ENCODE results near the gene GADD45GIP1. TPM values are rescaled to one million over a fixed set of nuclear protein-coding genes. Genes with fewer than 3 reads are reported as not detected.
"Not testable (repeated sequence)": the region's sequence is repeated elsewhere in the genome, so short reads cannot be mapped to it uniquely, and the experiment has no call there.

Gene GADD45GIP1
- total and polyA plus RNA-seq, 10 of the 15 experiments (the other 5 are each of a cell fraction or from before 2014, with no cell fraction given), result 5.1 to 136 (median 30.1) TPM

GRCh38 chr19:12918253-12918652 is 38.8 kb downstream of the GADD45GIP1 start:
- Histone ChIP-seq H2AFZ (ENCODE audit: control insufficient read depth, low read depth, low read length) (no peak overlapping the region), H4K20me1 (ENCODE audit: control insufficient read depth, insufficient read depth) (no peaks in the 10 kb centered on the region), H3K27ac (ENCODE audit: control insufficient read depth, insufficient read depth) (no peak overlapping the region), H3K4me1 (ENCODE audit: control insufficient read depth, insufficient read depth, low read length) (peaks cover 10% of the 10 kb centered on the region), H3K9me3 (replicated peaks; ENCODE audit: control insufficient read depth, insufficient read depth, low read length) (no peaks in the 10 kb centered on the region; the same call in 2 of the 3 replicates), H3K27me3 (replicated peaks in 1 of 2; ENCODE audit: control insufficient read depth in 2 of 2, insufficient read depth in 2 of 2, low read length in 1 of 2) (no peaks in the 10 kb centered on the region), H3K9ac (ENCODE audit: control insufficient read depth, insufficient read depth, low read length) (no peak overlapping the region), H3K4me2 (ENCODE audit: control insufficient read depth, insufficient read depth) (no peak overlapping the region), H3K79me2 (ENCODE audit: control insufficient read depth, insufficient read depth, low read length) (no peaks in the 10 kb centered on the region), H3K4me3 (no peak overlapping the region), H3K36me3 (ENCODE audit: control insufficient read depth in 2 of 2, insufficient read depth in 2 of 2, low read length in 1 of 2) (peaks cover 4 to 7% of the 10 kb centered on the region in 2 experiments; a peak in 2 of 4 replicates)
- FAIRE-seq (no peak), ATAC-seq (no peak), DNase-seq (ENCODE audit: low read depth, low spot score) (no peak)
- CTCF ChIA-PET, result interaction anchor here (0.9 to 2.4 kb wide), 2 partner anchors 14 to 47 kb away, joined by 5 to 11 read pairs; no protein-coding TSS in a partner anchor
- TF ChIP-seq HDAC2 (IDR thresholded peaks at IDR 0.05), result no peak
- no peak for TF ChIP-seq CREM (IDR thresholded peaks at IDR 0.05; ENCODE audit: low read depth)
- TF ChIP-seq BRCA1 (IDR thresholded peaks at IDR 0.05; ENCODE audit: low read depth, low read length), result no peak
- TF ChIP-seq ZBTB33 (IDR thresholded peaks at IDR 0.05), result no peak
- TF ChIP-seq PML (IDR thresholded peaks at IDR 0.05; ENCODE audit: low read length), result no peak
- TF ChIP-seq EZH2 (IDR thresholded peaks at IDR 0.05; ENCODE audit: borderline replicate concordance, control insufficient read depth, low read depth, low read length), result no peak
- TF ChIP-seq MEF2A (IDR thresholded peaks at IDR 0.05; ENCODE audit: insufficient read depth, low read depth, low read length), result no peak
- no peak for TF ChIP-seq CHD4 (IDR thresholded peaks at IDR 0.05)
- no peak for TF ChIP-seq SIN3A (IDR thresholded peaks at IDR 0.05; ENCODE audit: low read depth, low read length)
- 90% methylated on average over 14 of the region's 14 CpGs for WGBS (ENCODE audit: insufficient coverage, insufficient replicate concordance, low lambda C conversion rate, missing lambda C conversion rate)
- SMC1A ChIA-PET (ENCODE audit: uncharacterized antibody, unreplicated experiment), result no interaction called here
- RAD21 ChIA-PET (ENCODE audit: unreplicated experiment), result no interaction called here
- no TSS peak for BruUV-seq (replicated peaks)
- POLR2A ChIA-PET, result no interaction called here
- in situ Hi-C loops (cut with MboI) (no loop called here), intact Hi-C loops (cut with micrococcal nuclease; ENCODE audit: unreplicated experiment) (no loop called here)

GRCh38 chr19:12915860-12916259 is 41.2 kb downstream of the GADD45GIP1 start:
- H3K79me2 ChIP-seq (ENCODE audit: control insufficient read depth, insufficient read depth, low read length); DNase-seq (ENCODE audit: low read depth, low spot score); intact Hi-C loops (cut with micrococcal nuclease; ENCODE audit: unreplicated experiment); H4K20me1 ChIP-seq (ENCODE audit: control insufficient read depth, insufficient read depth); H2AFZ ChIP-seq (ENCODE audit: control insufficient read depth, low read depth, low read length); FAIRE-seq; H3K27ac ChIP-seq (ENCODE audit: control insufficient read depth, insufficient read depth); H3K27me3 ChIP-seq (replicated peaks in 1 of 2; ENCODE audit: control insufficient read depth in 2 of 2, insufficient read depth in 2 of 2, low read length in 1 of 2); in situ Hi-C loops (cut with MboI); BruUV-seq (replicated peaks); H3K9me3 ChIP-seq (replicated peaks; ENCODE audit: control insufficient read depth, insufficient read depth, low read length); ATAC-seq; H3K4me3 ChIP-seq; H3K36me3 ChIP-seq (ENCODE audit: control insufficient read depth in 2 of 2, insufficient read depth in 2 of 2, low read length in 1 of 2); H3K4me1 ChIP-seq (ENCODE audit: control insufficient read depth, insufficient read depth, low read length); H3K4me2 ChIP-seq (ENCODE audit: control insufficient read depth, insufficient read depth); H3K9ac ChIP-seq (ENCODE audit: control insufficient read depth, insufficient read depth, low read length): not testable (repeated sequence)
- ChIA-PET SMC1A (ENCODE audit: uncharacterized antibody, unreplicated experiment) (interaction anchor here (1.2 kb wide), 1 partner anchor 8 kb away, joined by 3 read pairs; no protein-coding TSS in a partner anchor), POLR2A (interaction anchor here (0.7 to 2.4 kb wide), 2 partner anchors 18 to 35 kb away, joined by 4 to 8 read pairs; partner anchors contain the start of gene FARSA), RAD21 (ENCODE audit: unreplicated experiment) (interaction anchor here (1.3 kb wide), 1 partner anchor 25 kb away, joined by 3 read pairs; the partner anchor contains the start of gene GCDH), CTCF (interaction anchor here (1.2 to 4.8 kb wide), 4 partner anchors 15 to 178 kb away, joined by 3 to 23 read pairs (median 6); no protein-coding TSS in a partner anchor)
- WGBS (ENCODE audit: insufficient coverage, insufficient replicate concordance, low lambda C conversion rate, missing lambda C conversion rate), result 79% methylated on average over 4 of the region's 4 CpGs
